ENCODE results near the gene AMOTL2.
A peak's percentile ranks its signal among the peaks of the same experiment; 100 is the strongest.

AMOTL2 gene

DNA sequence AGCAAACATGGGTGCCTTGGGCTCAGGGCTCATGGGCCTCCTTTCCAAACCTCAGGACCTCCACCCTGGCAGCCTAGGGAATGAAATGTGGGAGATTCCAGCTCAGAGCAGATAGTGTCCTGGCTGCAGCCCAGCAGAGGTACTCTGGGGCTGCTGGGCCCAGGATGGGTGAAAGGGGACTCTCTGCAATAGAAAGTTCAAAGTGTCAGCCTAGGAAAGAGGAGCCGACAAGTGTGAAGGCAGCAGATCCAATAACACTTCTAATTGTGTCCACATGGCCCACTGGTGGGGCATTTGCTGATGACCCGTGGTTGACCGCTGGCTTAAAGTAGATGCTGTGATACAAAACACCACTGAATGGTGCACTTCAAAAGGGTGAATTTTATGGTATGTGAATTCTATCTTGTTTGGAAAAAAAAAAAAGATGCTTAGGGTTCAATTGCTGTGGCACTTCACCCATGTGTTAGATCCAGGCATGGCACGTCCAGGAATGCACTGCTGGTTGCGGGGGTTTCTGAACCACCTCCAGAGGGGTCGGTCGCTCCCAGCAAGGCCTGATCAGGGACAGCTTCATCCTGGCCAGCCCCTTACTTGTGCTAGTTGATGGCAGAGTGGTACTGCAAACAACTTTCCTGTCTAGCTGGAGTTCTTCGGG lies 20.9 kb downstream of the AMOTL2 start:
- no peak for DNase-seq (ENCODE audit: low read depth)

DNA sequence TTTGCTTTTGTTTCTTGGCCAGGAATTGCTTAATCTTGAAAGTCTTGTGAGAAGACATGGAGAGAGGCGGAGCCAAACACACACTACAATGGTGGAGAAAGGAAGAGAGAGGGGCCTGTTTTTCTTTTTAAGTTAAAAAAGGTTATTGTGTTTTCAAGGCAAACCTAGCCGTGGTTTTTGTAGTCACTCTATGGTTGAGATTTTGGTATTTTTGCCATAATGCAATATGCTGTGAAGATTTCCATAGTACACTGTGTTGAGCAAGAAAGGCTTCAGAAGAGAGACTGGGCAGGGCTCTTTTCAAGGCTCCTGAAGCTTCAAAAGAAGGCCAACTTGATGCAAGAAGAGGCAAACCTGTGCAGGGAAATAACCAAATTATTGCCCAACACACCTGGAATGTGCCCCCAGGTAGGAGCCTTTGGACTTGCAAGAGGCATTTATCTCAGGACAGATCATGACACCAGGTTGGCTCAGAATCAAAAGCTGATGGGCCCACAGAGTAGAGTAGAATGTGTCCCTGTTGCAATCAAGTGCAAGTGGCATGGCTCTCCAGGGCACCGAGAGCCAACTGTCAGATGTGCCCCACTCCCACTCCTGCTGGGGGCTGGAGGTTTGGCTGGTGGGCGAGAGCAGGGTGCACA lies 22.1 kb downstream of the AMOTL2 start:
- DNase-seq (ENCODE audit: low read depth): peak; percentile 66

- peak; percentile 71 for DNase-seq (ENCODE audit: low read depth)
Observed at GRCh38 chr3:134351427-134351826, 22.8 kb downstream of the AMOTL2 start.

- DNase-seq (ENCODE audit: low read depth): no peak
Observed at GRCh38 chr3:134350861-134351311, 23.4 kb downstream of the AMOTL2 start.

GRCh38 chr3:134350266-134350665 lies 24.0 kb downstream of the AMOTL2 start:
- DNase-seq (ENCODE audit: low read depth): no peak

GRCh38 chr3:134348524-134348923 lies 25.7 kb downstream of the AMOTL2 start:
- DNase-seq (ENCODE audit: low read depth): no peak

DNA sequence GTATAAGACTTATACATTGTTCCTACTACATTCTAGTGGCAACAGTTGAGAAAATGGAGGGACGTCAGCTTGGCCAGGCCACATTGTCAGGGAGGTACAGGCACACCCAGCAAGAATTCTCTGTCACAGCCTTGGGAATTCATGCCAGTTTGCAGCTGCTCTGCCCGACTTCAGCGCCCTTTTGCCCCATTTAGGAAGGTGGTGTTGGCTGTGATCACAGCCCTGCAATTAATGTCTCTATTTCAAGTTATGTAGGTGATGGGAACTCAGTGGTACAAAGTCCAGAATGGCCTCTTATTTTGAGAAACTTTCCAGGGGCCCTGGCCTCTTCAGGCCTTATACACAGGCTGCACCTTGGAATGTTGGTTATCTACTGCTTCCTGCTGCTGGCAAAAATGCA lies 26.7 kb downstream of the AMOTL2 start:
- DNase-seq (ENCODE audit: low read depth): no peak

DNA sequence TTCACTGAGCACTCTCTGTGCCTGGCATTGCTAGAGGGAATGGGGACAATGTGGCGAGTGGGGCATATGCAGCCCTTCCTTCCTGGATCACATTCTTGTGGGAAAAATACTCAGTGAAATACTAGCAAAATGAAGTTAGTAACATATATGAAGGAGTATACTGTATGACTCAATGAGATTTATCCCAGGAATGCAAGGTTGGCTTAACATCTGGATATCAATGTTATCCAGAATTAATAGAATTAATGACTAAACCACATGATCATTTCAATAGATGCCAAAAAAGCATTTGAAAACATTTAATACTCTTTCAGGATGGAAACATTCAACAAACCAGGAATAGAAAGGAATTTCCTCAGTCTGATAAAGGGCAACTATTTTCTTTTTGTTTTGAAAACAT lies 27.5 kb downstream of the AMOTL2 start:
- no peak for DNase-seq (ENCODE audit: low read depth)

GRCh38 chr3:134345202-134345601 lies 29.0 kb downstream of the AMOTL2 start:
- DNase-seq (ENCODE audit: low read depth): no peak

GRCh38 chr3:134344560-134344959 lies 29.7 kb downstream of the AMOTL2 start:
- DNase-seq (ENCODE audit: low read depth): no peak

- DNase-seq (ENCODE audit: low read depth): no peak
Observed at GRCh38 chr3:134342259-134342658, 32.0 kb downstream of the AMOTL2 start.

DNA sequence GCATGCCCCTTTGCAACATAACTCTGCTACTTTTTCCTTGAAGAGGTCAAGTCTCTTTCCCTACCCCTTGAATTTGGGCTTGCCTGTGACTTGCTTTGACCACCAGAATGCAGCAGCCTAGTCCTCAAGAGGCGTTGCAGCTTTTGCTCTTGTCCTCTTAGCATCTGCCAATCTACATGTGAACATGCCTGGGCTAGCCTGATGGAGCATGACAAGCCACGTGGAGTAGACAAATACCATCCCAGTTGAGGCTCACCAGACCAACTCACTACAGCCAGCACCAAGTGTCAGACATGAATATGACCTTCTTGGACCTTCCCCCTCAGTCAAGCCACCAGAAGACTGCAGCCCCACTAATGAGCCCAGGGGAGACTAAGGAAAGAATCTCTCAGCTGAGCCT lies 32.9 kb downstream of the AMOTL2 start:
- no peak for DNase-seq (ENCODE audit: low read depth)

DNA sequence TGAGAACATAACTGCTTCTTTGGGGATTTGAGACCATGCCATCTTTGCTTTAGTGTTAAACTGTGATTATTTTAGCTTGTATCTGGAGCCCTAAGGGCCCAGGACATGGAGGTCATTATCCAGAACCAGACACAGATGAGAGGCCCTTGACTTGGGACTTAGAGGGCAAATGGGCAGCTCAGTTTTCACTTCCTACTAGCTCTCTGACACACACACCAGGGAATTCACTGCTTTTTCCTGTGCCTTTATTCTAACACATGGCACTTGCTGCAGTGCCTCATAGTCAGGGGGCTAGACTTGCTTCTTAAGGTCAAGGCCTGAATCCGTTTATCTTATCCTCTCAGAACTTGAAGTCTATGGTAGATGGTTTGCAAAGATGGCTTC lies 33.3 kb downstream of the AMOTL2 start:
- DNase-seq (ENCODE audit: low read depth): no peak

DNA sequence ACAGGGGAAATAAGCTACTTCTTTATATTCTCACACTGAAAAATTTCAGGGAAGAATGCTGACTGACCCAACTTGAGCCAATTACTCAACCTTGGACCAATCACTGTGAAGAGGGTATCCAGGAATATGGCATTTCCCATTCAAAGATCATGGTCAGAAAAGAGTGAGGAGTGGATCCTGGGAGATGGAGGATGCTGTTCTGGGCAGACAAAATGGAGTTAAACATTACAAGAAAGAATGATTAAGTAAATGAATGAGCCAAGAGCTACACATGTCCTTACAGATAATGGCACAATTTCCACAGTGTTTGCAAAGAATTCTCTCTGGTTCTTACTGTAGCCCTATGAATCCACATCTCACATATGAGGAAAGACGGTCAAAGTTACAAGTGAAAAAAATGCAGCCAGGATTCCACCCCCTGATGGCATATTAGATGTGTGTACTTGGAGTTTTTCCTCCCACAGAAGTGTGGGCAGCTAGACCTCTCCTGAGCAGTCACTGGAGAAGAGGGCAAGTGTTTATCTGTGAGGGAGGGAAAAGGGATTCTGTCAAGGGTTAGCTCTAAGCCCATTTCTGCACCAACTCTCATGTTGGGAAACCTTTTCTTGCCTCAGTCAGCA lies 33.8 kb downstream of the AMOTL2 start:
- peak; percentile 95 for DNase-seq (ENCODE audit: low read depth)

- no peak for DNase-seq (ENCODE audit: low read depth)
Observed at GRCh38 chr3:134339913-134340312, 34.3 kb downstream of the AMOTL2 start.

DNA sequence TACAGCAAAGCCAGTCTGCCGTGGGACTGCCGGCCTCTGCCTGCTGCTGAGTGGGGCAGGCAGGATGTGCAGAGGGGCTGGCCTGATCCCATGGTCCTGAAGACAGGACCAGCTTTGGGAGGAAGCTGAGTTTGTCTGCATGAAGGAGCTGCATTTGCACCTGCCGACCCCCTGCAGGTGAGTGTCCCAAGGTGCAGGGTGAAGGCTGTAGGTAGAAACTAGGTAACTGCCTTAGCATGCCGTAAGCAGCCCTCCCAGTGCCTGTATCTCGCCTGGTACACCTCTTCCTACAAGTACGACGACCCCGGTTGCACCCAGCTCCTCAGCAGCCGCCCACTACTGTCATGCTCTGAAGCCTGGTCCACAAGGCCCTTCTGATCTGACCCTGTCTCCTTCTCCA lies 34.9 kb downstream of the AMOTL2 start:
- DNase-seq (ENCODE audit: low read depth): no peak

DNA sequence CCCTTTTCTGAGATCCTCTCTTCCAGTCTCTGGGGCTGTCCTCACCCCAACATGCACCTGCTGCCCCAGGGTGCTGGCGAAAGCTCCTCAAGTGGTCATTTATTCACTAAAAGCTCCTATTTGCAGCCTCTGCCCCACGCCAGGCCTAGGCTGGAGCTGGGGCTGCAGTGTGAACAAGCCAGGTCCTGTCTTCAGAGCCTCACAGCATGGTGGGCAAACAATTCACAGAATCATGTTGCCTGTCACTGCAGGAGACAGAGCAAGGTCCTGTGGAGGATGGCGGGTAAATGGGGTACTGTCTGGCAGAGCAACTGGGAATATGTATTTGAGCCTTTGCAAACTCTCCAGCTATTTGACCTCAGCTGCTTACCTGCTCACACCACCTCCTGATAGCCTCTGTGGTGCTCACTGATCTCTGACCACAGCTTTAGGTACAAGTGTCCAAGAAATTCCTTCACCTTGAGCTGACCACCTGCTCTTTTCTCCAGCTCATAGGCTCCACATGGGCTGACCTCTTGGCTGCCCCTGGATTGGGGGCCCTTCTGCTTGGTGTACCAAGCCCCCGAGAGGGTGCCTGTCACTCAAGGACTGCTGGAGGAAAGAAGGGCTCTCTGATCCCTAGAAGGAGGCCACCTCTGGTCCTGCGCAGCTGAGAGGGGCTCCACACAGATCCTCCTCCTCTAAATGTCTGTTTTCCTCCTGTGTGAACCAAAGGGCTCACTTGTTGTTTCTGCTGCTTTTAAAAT lies 35.6 kb downstream of the AMOTL2 start:
- no peak for DNase-seq (ENCODE audit: low read depth)

DNA sequence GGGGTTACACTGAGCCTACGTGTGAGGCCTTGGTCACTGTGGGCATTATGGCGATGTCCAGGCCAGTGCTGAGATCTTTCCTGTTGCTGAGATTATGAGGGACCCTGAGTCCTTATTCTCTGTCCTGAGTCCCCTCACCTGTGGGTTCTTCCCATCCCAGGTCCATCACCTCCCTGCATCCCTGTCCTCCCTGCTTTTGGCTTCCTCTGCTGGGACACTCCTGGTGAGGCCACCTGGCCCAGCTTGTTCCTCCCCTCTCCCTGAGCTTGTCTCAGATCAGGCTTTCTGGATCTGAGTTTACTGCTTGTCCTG lies 36.1 kb downstream of the AMOTL2 start:
- DNase-seq (ENCODE audit: low read depth): no peak

DNA sequence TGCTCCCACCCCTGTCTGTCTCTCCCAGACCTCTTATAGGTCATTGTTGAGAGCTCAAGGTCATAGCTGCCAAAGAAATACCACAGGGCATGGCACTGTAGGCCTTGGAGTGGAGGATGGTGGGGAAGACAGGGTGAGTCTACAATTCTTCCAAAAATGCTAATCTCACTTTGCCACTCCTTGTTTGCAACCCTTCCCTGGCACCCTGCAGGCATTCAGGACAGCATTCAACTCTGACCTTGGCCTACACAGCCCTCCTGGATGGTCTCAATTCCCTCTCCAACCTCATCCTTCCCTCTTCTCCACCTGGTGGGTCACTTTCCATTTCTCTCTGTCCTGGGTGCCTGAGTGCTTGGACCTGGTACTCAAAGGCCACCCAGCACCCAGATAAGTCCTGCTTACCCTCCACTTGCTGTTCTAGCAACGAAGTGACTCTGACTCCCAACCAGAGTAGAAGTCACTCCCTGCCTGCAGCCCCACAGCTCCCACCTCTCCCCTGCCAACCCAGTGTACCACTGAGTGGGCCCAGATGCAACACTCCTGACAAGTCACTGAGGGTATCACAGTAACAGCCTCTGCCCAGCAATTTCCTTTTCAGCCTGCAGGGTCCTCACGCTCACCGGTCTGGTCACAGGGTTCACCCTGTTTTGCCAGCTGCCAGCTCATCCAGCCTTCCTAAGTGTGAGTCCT lies 36.6 kb downstream of the AMOTL2 start:
- no peak for DNase-seq (ENCODE audit: low read depth)

GRCh38 chr3:134337071-134337482 lies 37.2 kb downstream of the AMOTL2 start:
- DNase-seq (ENCODE audit: low read depth): no peak

DNA sequence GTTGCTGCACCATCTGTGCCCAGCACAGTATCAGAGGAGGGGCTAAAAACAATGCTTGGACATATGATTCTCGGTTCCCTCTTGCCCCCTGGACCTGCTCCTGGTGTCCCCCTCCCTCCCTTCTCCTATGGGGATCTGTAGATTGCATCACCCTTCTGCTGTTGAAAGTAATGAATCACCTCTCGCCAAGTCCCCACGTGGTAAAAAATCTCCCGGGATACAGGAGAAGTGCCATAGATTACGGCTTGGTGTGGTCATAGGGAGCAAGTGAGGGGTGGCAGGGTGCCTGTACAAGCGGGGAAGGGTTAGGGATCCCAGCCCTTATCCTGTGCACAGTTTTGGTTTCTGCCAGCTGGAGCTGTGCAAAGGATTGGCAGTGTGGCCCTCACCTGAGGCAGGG lies 37.7 kb downstream of the AMOTL2 start:
- DNase-seq (ENCODE audit: low read depth): peak; percentile 90

DNA sequence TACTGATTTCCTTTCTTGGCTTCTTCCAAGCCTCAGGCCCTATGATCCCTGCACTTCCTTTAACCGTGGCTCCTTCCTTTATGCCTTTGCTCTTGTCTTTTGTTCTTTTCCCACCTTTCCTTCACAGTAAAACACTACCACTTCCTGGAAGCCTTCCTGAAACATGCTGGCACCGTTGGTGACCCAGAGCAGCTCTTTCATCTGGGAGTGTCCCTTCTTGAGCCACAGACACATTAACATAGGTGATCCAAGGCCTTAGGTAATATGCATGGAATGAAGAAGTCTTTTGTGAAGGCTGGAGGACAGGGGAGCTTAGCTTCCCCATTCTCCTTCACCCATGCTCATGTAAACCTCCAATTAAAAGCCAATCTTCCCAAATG lies 39.4 kb downstream of the AMOTL2 start:
- DNase-seq (ENCODE audit: low read depth): no peak

Data from amniotic epithelial cell (primary cell).